ENCODE measurements around the gene SNX24. TPM values are rescaled to one million over a fixed set of nuclear protein-coding genes. Genes with fewer than 3 reads are reported as not detected.
A peak's percentile ranks its signal among the peaks of the same experiment; 100 is the strongest.

The SNX24 gene
- total RNA-seq, 1 donor from 2014 or later: 8.2 TPM

GRCh38 chr5:123000731-123001130 lies 155.3 kb downstream of the SNX24 start:
- ATAC-seq: no peak
- DNase-seq (ENCODE audit: low spot score): no peak

GRCh38 chr5:123001808-123002207 lies 156.4 kb downstream of the SNX24 start:
- no peak for DNase-seq (ENCODE audit: low spot score)
- ATAC-seq: no peak

- no peak for DNase-seq (ENCODE audit: low spot score)
- ATAC-seq: no peak
Measured at GRCh38 chr5:123007182-123007581, 161.8 kb downstream of the SNX24 start.

GRCh38 chr5:123007754-123008153 lies 162.3 kb downstream of the SNX24 start:
- DNase-seq (ENCODE audit: low spot score) (no peak), ATAC-seq (no peak)

GRCh38 chr5:123012321-123012720 lies 166.9 kb downstream of the SNX24 start:
- ATAC-seq (no peak), DNase-seq (ENCODE audit: low spot score) (no peak)

- ATAC-seq (peak; percentile 62), DNase-seq (ENCODE audit: low spot score) (no peak)
Measured at GRCh38 chr5:123014689-123015088, 169.3 kb downstream of the SNX24 start.

- DNase-seq (ENCODE audit: low spot score): no peak
- no peak for ATAC-seq
Measured at GRCh38 chr5:123028222-123028621, 182.8 kb downstream of the SNX24 start.

- no peak for DNase-seq (ENCODE audit: low spot score)
- ATAC-seq: no peak
Measured at GRCh38 chr5:123033157-123033671, 187.8 kb downstream of the SNX24 start.

GRCh38 chr5:123035360-123035917 lies 190.0 kb downstream of the SNX24 start:
- no peak for ATAC-seq
- DNase-seq (ENCODE audit: low spot score): peak; percentile 50

GRCh38 chr5:123035918-123036390 lies 190.5 kb downstream of the SNX24 start:
- peak; percentile 57 for ATAC-seq
- DNase-seq (ENCODE audit: low spot score): no peak

- ATAC-seq (peak; percentile 91), DNase-seq (ENCODE audit: low spot score) (peak; percentile 96)
Measured at GRCh38 chr5:123036391-123037103, 191.1 kb downstream of the SNX24 start, which contains the start of gene PPIC. PPIC (minus strand) TSS chr5:123036725; CDS start chr5:123036625, 100 bp downstream.

GRCh38 chr5:123037104-123037418 lies 191.6 kb downstream of the SNX24 start:
- ATAC-seq (no peak), DNase-seq (ENCODE audit: low spot score) (no peak)

- no peak for DNase-seq (ENCODE audit: low spot score)
- no peak for ATAC-seq
Measured at GRCh38 chr5:123039673-123040072, 194.3 kb downstream of the SNX24 start.

- DNase-seq (ENCODE audit: low spot score): no peak
- ATAC-seq: no peak
Measured at GRCh38 chr5:123044926-123045617, 199.7 kb downstream of the SNX24 start.

GRCh38 chr5:123046222-123046621 lies 200.8 kb downstream of the SNX24 start:
- DNase-seq (ENCODE audit: low spot score) (no peak), ATAC-seq (no peak)

- no peak for ATAC-seq
- DNase-seq (ENCODE audit: low spot score): no peak
Measured at GRCh38 chr5:123047706-123048105, 202.3 kb downstream of the SNX24 start.

- ATAC-seq (no peak), DNase-seq (ENCODE audit: low spot score) (no peak)
Measured at GRCh38 chr5:123051206-123051605, 205.8 kb downstream of the SNX24 start.

Other genes with a start within 250 kb of the SNX24 start
- 25.9 TPM for gene SNX2, start 70.5 kb upstream of the SNX24 start, total RNA-seq
- 18.6 TPM for gene PPIC, start 191.1 kb downstream of the SNX24 start, total RNA-seq
- 0.35 TPM for gene PRDM6, start 243.6 kb downstream of the SNX24 start, total RNA-seq

All from left lobe of liver (tissue), 2 donors.